Sigmoid colon (tissue), 7 donors: ENCODE data around the gene LHX8. TPM values are rescaled to one million over a fixed set of nuclear protein-coding genes. Genes with fewer than 3 reads are reported as not detected.

ENCODE experiments used
- DNase-seq: peaks from one replicate; pipeline ENCODE4 v3.0.0-alpha.2; 2019
- H3K27ac ChIP-seq, 4 donors: fragments of 200-600 bp; sonication (generic); one replicate each; pipeline ENCODE4 v1.5.1; 2016 to 2019; ENCODE audit warnings: mild to moderate bottlenecking in 1 of 4
- H3K27me3 ChIP-seq, 3 donors: fragments of 200-600 bp; sonication (generic); one replicate each; pipeline ENCODE4 v1.5.1; 2019; ENCODE audit warnings: mild to moderate bottlenecking in 1 of 3
- H3K36me3 ChIP-seq, 4 donors: fragments of 200-600 bp; sonication (generic); one replicate each; pipeline ENCODE4 v1.5.1; 2016 to 2019
- H3K4me1 ChIP-seq, 4 donors: fragments of 200-600 bp; sonication (generic); one replicate each; pipeline ENCODE4 v1.5.1; 2017 to 2019
- H3K4me3 ChIP-seq, 4 donors: fragments of 200-600 bp; sonication (generic); one replicate each; pipeline ENCODE4 v1.5.1; 2017 to 2019; ENCODE audit warnings: mild to moderate bottlenecking in 2 of 4, moderate library complexity in 1 of 4
- H3K9me3 ChIP-seq, 4 donors: fragments of 200-600 bp in 3 of 4; sonication (generic) in 3 of 4; one replicate each; pipeline versions ENCODE4 v1.5.1 to v1.6.1; 2013 to 2019
- CTCF ChIP-seq, 4 experiments: fragments of 450-650 bp in 3 of 4; fragments of 200-600 bp in 1 of 4; IDR thresholded peaks; one replicate each; pipeline ENCODE4 v1.5.1; 2016 to 2019; ENCODE audit warnings: antibody characterized with exemption in 4 of 4, mild to moderate bottlenecking in 3 of 4, moderate library complexity in 2 of 4
- EP300 ChIP-seq, 4 donors: sonication (generic); formaldehyde crosslinking; IDR thresholded peaks; one replicate each; pipeline ENCODE4 v1.6.1; 2017; ENCODE audit warnings: antibody characterized with exemption in 4 of 4
- POLR2A ChIP-seq, 2 donors: fragments of 450-650 bp; IDR thresholded peaks; one replicate each; pipeline ENCODE4 v1.6.1; 2016; ENCODE audit warnings: antibody characterized with exemption in 2 of 2, mild to moderate bottlenecking in 2 of 2, moderate library complexity in 2 of 2
- POLR2AphosphoS5 ChIP-seq, 4 donors: sonication (generic); formaldehyde crosslinking; IDR thresholded peaks; one replicate each; pipeline ENCODE4 v1.6.1; 2017; ENCODE audit warnings: antibody characterized with exemption in 4 of 4
- WGBS, 2 donors: extraction: QIAGEN DNeasy Blood & Tissue Kit; methylation state at CpG; one replicate each; pipeline ENCODE4 v1.1.7; 2013; 5-methylcytosine and 5-hydroxymethylcytosine counted together
- intact Hi-C: fragments of 100-400 bp; cut with DNase I; formaldehyde crosslinking; loops from one replicate; pipeline ENCODE4 v1.15.1; 2023
- polyA plus RNA-seq, 3 donors: library from polyadenylated mRNA; stranded (reverse); fragments of 200-250 nt; gene quantifications; one replicate each; pipeline ENCODE4 v1.2.3, GENCODE V29; 2013
- total RNA-seq, 4 donors: library from RNA; depleted of rRNA; stranded (reverse); fragments of >200 nt; gene quantifications; one replicate each; pipeline ENCODE4 v1.1.0, GENCODE V29; 2016
- donor health status: healthy with polysubstance abuse.
- donor health status: Bipolar disorder and iron deficiency.
- donor health status: healthy.

LHX8 gene
- total and polyA plus RNA-seq, 7 donors, result not detected

GRCh38 chr1:75129660-75129982, 4.6 kb upstream of the LHX8 start:
- no peak for DNase-seq
- Histone ChIP-seq H3K4me1 (peaks cover 0 to 17% (median 8%) of the 10 kb centered on the region in 4 donors), H3K27me3 (peaks cover 47 to 100% (median 92%) of the 10 kb centered on the region in 3 donors), H3K4me3 (no peak overlapping the region), H3K9me3 (peaks cover 0 to 4% (median 0%) of the 10 kb centered on the region in 4 donors), H3K36me3 (no peaks in the 10 kb centered on the region), H3K27ac (no peak overlapping the region)
- intact Hi-C loops, result no loop called here
- WGBS, 2 donors, result 5 to 14% methylated on average over 10 of the region's 10 CpGs
- TF ChIP-seq EP300 (IDR thresholded peaks at IDR 0.05) (no peak), POLR2A (IDR thresholded peaks at IDR 0.05) (no peak), POLR2AphosphoS5 (IDR thresholded peaks at IDR 0.05) (no peak), CTCF (IDR thresholded peaks at IDR 0.05) (no peak)

DNA sequence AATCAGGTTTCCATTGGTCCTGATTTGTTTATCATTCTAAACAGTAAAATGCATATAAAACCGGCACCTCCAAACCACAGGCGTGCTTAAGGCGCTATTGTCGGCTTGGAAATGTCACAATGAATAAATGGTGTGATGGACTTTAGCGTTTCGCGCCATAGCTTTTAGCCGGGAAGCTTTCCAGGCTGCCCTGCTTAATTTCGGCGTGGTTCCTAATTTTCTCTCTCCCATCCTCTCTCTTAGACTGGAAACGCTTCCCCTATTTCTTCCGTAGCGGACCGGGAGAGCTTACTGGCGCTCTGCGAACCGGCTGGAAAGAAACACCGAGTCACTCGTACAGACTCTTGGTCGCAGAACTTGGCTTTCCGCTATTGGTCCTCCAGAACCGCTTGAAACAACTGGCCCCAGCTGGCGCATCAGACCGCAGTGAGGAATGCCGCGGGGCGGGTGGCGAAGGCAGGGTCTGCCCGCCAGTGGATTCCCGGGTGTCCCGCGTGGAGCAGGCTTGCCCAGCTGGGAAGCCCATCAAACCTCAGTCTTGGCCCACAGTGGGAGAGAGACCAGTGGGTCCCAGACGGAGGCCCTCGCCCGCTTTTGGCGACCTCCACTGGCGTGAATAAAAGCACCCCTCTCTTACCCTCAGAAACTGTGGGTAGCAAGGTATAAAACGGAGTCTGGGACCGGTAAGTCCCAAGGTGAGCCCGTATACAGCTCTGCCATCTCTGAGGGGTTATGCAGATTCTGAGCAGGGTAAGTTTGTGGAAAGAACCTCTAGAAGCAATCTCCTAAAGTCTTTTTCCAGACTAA, 4.0 kb upstream of the LHX8 start:
- Histone ChIP-seq H3K9me3 (peaks cover 0 to 4% (median 0%) of the 10 kb centered on the region in 4 donors), H3K27ac (no peak overlapping the region), H3K4me3 (no peak overlapping the region), H3K27me3 (peaks cover 53 to 100% (median 92%) of the 10 kb centered on the region in 3 donors), H3K4me1 (peaks cover 0 to 22% (median 12%) of the 10 kb centered on the region in 4 donors), H3K36me3 (no peaks in the 10 kb centered on the region)
- intact Hi-C loops, result no loop called here
- 5 to 19% methylated on average over 40 of the region's 40 CpGs for WGBS, 2 donors
- peak; percentile 60 for DNase-seq
- TF ChIP-seq POLR2AphosphoS5 (IDR thresholded peaks at IDR 0.05), result no peak
- TF ChIP-seq POLR2A (IDR thresholded peaks at IDR 0.05), result no peak
- no peak for TF ChIP-seq CTCF (IDR thresholded peaks at IDR 0.05)
- no peak for TF ChIP-seq EP300 (IDR thresholded peaks at IDR 0.05)

GRCh38 chr1:75130865-75131564, 3.2 kb upstream of the LHX8 start:
- DNase-seq, result peak; percentile 42
- WGBS, 2 donors, result 6 to 11% methylated on average over 36 of the region's 36 CpGs
- intact Hi-C loops, result no loop called here
- peaks cover 0 to 31% (median 18%) of the 10 kb centered on the region in 4 donors for H3K4me1 ChIP-seq
- no peaks in the 10 kb centered on the region for H3K36me3 ChIP-seq
- H3K27ac ChIP-seq, result no peak overlapping the region
- no peak overlapping the region for H3K4me3 ChIP-seq
- no peaks in the 10 kb centered on the region for H3K9me3 ChIP-seq
- TF ChIP-seq CTCF (IDR thresholded peaks at IDR 0.05) (no peak), POLR2A (IDR thresholded peaks at IDR 0.05) (no peak), POLR2AphosphoS5 (IDR thresholded peaks at IDR 0.05) (no peak), EP300 (IDR thresholded peaks at IDR 0.05) (no peak)
- H3K27me3 ChIP-seq, result peaks cover 60 to 100% (median 92%) of the 10 kb centered on the region in 3 donors

DNA sequence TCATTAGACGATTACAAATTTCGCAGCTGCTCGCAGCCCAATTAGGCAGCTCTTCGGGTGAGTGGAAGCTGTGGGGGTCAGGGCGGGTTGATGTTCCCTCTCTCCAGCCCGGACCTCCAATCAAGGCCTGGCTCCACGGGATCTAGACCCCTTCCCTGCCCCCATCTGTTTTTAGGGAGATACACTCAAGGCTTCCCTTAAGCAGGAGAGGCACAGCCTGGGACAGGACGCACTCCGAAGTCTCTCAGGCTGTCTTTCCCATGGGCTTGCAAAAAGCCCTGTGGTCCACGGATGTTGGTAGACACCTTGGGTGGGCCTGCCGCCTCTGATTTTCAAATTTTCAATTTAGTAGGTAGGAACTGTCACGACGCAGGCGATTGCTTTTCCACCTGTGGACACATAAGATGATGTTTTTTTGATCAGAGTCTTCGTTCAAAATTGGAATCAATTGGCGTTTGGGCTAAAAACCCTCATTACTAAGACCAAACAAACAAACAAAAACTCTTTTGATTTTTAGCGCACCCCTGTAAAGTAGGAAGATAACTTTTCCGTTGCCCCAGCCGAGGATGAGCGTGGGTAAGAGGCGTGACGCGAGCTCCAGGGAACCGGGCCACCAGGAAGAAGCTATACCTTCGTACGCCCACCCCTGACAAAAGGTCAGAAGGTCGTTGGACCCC, 2.5 kb upstream of the LHX8 start:
- Histone ChIP-seq H3K36me3 (no peaks in the 10 kb centered on the region), H3K27ac (no peak overlapping the region), H3K4me3 (no peak overlapping the region), H3K27me3 (peaks cover 67 to 100% (median 99%) of the 10 kb centered on the region in 3 donors), H3K4me1 (peaks cover 0 to 37% (median 25%) of the 10 kb centered on the region in 4 donors), H3K9me3 (no peaks in the 10 kb centered on the region)
- WGBS, 2 donors, result 7 to 12% methylated on average over 27 of the region's 27 CpGs
- no peak for TF ChIP-seq POLR2AphosphoS5 (IDR thresholded peaks at IDR 0.05)
- TF ChIP-seq CTCF (IDR thresholded peaks at IDR 0.05), result no peak
- TF ChIP-seq EP300 (IDR thresholded peaks at IDR 0.05), result no peak
- no peak for TF ChIP-seq POLR2A (IDR thresholded peaks at IDR 0.05)
- peak; percentile 51 for DNase-seq
- intact Hi-C loops, result no loop called here
